SU-DHL-6 (cell line): Measurements from ENCODE around the gene VWC2L.

ENCODE experiments used
- EZH2phosphoT487 ChIP-seq: fragments of 200-600 bp; sonication (generic), shearing (Covaris generic); conservative IDR thresholded peaks from 2 replicates; pipeline ENCODE4 v1.6.1; 2018; ENCODE audit warnings: mild to moderate bottlenecking, antibody characterized with exemption, low read length, moderate library complexity, mixed read lengths
- TF ChIP-seq, protein P1 (sequence below): fragments of 200-600 bp; sonication (generic); IDR thresholded peaks from one replicate; pipeline ENCODE4 v1.5.1; 2017; ENCODE audit warnings: antibody characterized with exemption, mild to moderate bottlenecking, low read length, moderate library complexity; ENCODE audit not compliant: insufficient read depth, poor library complexity, severe bottlenecking

DNA sequence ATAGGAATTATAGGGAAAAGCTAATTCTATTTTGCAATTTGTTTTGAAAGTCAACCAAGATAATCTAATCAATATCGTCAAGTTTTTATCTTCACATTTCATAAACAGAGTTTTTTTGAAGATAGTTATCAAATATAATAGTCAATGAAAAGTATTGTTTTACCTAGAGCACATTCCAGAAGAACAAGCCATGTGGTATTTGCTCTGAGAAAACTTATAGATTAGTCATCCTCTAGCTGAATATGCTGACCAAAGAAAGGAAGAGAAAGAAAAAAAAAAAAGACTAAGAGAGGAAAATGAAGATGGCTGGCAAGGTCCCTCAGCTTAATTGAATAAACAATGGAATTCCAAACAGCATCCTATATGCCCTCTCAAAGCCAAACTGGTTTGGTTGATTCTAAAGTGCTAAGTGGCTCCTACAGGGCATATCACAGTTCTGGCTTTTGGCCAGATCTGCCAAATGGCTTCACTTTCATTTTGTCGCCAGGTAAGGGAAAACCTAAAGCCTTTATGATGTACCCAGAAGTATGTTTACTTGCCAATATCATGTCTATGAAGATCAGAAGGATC is 132.6 kb downstream of the VWC2L start:
- TF ChIP-seq, protein P1, sequence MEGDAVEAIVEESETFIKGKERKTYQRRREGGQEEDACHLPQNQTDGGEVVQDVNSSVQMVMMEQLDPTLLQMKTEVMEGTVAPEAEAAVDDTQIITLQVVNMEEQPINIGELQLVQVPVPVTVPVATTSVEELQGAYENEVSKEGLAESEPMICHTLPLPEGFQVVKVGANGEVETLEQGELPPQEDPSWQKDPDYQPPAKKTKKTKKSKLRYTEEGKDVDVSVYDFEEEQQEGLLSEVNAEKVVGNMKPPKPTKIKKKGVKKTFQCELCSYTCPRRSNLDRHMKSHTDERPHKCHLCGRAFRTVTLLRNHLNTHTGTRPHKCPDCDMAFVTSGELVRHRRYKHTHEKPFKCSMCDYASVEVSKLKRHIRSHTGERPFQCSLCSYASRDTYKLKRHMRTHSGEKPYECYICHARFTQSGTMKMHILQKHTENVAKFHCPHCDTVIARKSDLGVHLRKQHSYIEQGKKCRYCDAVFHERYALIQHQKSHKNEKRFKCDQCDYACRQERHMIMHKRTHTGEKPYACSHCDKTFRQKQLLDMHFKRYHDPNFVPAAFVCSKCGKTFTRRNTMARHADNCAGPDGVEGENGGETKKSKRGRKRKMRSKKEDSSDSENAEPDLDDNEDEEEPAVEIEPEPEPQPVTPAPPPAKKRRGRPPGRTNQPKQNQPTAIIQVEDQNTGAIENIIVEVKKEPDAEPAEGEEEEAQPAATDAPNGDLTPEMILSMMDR: no peak
- no peak for TF ChIP-seq EZH2phosphoT487
